IMR-90 (cell line): Measurements from ENCODE around the gene ZNFX1. TPM values are rescaled to one million over a fixed set of nuclear protein-coding genes. Genes with fewer than 3 reads are reported as not detected.

Experiments
- ATAC-seq: fragments of 200-7000 bp; cut with Tn5 transposase; 2 replicates; pipeline ENCODE4 v1.9.1; 2020; ENCODE audit warnings: low read depth, mild to moderate bottlenecking, moderate library complexity
- BruUV-seq: library from RNA; stranded (reverse); fragments of 400-500 nt; replicated peaks from 2 replicates; lab custom pipeline; 2021; lab: Mats Ljungman, UMichigan
- CTCF ChIA-PET: fragments of 300-600 bp; formaldehyde crosslinking; extraction: SDS; loops from one replicate; lab custom pipeline; 2021; ENCODE audit warnings: antibody characterized with exemption; lab: Yijun Ruan, JAX
- POLR2A ChIA-PET: fragments of 300-600 bp; sonication (Branson Sonifier 250); formaldehyde crosslinking; loops from one replicate; lab custom pipeline; 2022; ENCODE audit warnings: antibody characterized with exemption; ENCODE audit not compliant: unreplicated experiment; lab: Charles Lee
- DNase-seq: peaks from one replicate; pipeline ENCODE4 v3.0.0; 2013
- H2AFZ ChIP-seq: replicated peaks from 2 replicates; pipeline ENCODE3; 2013; ENCODE audit warnings: low read length, mild to moderate bottlenecking; ENCODE audit not compliant: poor library complexity
- H2AK5ac ChIP-seq: 2 replicates; pipeline ENCODE4 v1.6.1; 2013; ENCODE audit warnings: low read depth, low read length, inconsistent platforms
- H2AK9ac ChIP-seq: replicated peaks from 2 replicates; pipeline ENCODE3; 2013; ENCODE audit warnings: mild to moderate bottlenecking, low read depth, low read length, moderate library complexity; ENCODE audit not compliant: poor library complexity
- H2BK120ac ChIP-seq: 2 replicates; pipeline ENCODE4 v1.6.1; 2013; ENCODE audit warnings: low read depth, low read length, inconsistent platforms
- H2BK15ac ChIP-seq: 3 replicates; pipeline ENCODE4 v1.6.1; 2013; ENCODE audit warnings: low read depth, low read length, inconsistent platforms
- H2BK20ac ChIP-seq: 2 replicates; pipeline ENCODE4 v1.6.1; 2013; ENCODE audit warnings: low read depth, mild to moderate bottlenecking, inconsistent platforms, low read length, moderate library complexity
- H2BK5ac ChIP-seq: 2 replicates; pipeline ENCODE4 v1.6.1; 2013; ENCODE audit warnings: mild to moderate bottlenecking, low read depth, low read length, inconsistent platforms; ENCODE audit not compliant: poor library complexity, severe bottlenecking
- H3K14ac ChIP-seq: replicated peaks from 2 replicates; pipeline ENCODE4 v1.6.1; 2013; ENCODE audit warnings: low read depth, low read length, inconsistent platforms
- H3K18ac ChIP-seq: 2 replicates; pipeline ENCODE4 v1.6.1; 2013; ENCODE audit warnings: low read depth, low read length, control low read depth
- H3K23ac ChIP-seq: 2 replicates; pipeline ENCODE4 v1.6.1; 2013; ENCODE audit warnings: low read depth, low read length, inconsistent platforms
- H3K27ac ChIP-seq: 2 replicates; pipeline ENCODE4 v1.5.1; 2013; ENCODE audit warnings: mild to moderate bottlenecking, control low read depth, low read length; ENCODE audit not compliant: insufficient read depth
- H3K27me3 ChIP-seq: 2 replicates; pipeline ENCODE4 v1.6.1; 2013; ENCODE audit warnings: low read length; ENCODE audit not compliant: control insufficient read depth, insufficient read depth
- H3K36me3 ChIP-seq: 2 replicates; pipeline ENCODE4 v1.6.1; 2013; ENCODE audit warnings: low read length, mixed read lengths; ENCODE audit not compliant: control insufficient read depth, insufficient read depth
- H3K4ac ChIP-seq: 2 replicates; pipeline ENCODE4 v1.6.1; 2013; ENCODE audit warnings: low read depth, low read length, inconsistent platforms
- H3K4me1 ChIP-seq: 2 replicates; pipeline ENCODE4 v1.6.1; 2013; ENCODE audit warnings: low read length, mixed read lengths; ENCODE audit not compliant: control insufficient read depth, insufficient read depth
- H3K4me2 ChIP-seq: 2 replicates; pipeline ENCODE4 v1.6.1; 2013; ENCODE audit warnings: low read depth, mild to moderate bottlenecking, control low read depth, low read length, moderate library complexity
- H3K4me3 ChIP-seq: 2 replicates; pipeline ENCODE4 v1.5.1; 2013; ENCODE audit warnings: low read depth, mild to moderate bottlenecking, control low read depth, low read length, moderate library complexity; ENCODE audit not compliant: insufficient read depth
- H3K56ac ChIP-seq: 2 replicates; pipeline ENCODE4 v1.6.1; 2013; ENCODE audit warnings: low read length, inconsistent platforms; ENCODE audit not compliant: insufficient read depth; ENCODE audit errors: extremely low read depth
- H3K79me1 ChIP-seq, 2 experiments: 2 replicates each; pipeline ENCODE4 v1.6.1; 2013; ENCODE audit warnings: low read length in 2 of 2, inconsistent platforms in 1 of 2, low read depth in 1 of 2
- H3K9ac ChIP-seq: 2 replicates; pipeline ENCODE4 v1.6.1; 2013; ENCODE audit warnings: low read depth, low read length, control low read depth
- H3K9me1 ChIP-seq: 2 replicates; pipeline ENCODE4 v1.6.1; 2013; ENCODE audit warnings: low read length, inconsistent platforms; ENCODE audit not compliant: insufficient read depth
- H3K9me3 ChIP-seq: 2 replicates; pipeline ENCODE4 v1.6.1; 2013; ENCODE audit warnings: low read length; ENCODE audit not compliant: control insufficient read depth, insufficient read depth
- H4K20me1 ChIP-seq: 2 replicates; pipeline ENCODE4 v1.6.1; 2013; ENCODE audit warnings: low read length, inconsistent platforms; ENCODE audit not compliant: insufficient read depth
- H4K5ac ChIP-seq: 2 replicates; pipeline ENCODE4 v1.6.1; 2013; ENCODE audit warnings: mild to moderate bottlenecking, low read depth, low read length, control low read depth
- H4K8ac ChIP-seq, 2 experiments: 2 replicates each; pipeline ENCODE4 v1.6.1; 2013; ENCODE audit warnings: low read depth in 2 of 2, low read length in 2 of 2, control low read depth in 1 of 2, inconsistent platforms in 1 of 2
- H4K91ac ChIP-seq: 2 replicates; pipeline ENCODE4 v1.6.1; 2013; ENCODE audit warnings: low read depth, low read length, inconsistent platforms; ENCODE audit not compliant: insufficient read depth
- CHD1 ChIP-seq: IDR thresholded peaks from 2 replicates; pipeline ENCODE4 v1.6.1; 2012; ENCODE audit warnings: low read depth, low read length, improper control_type of control experiment
- FOS ChIP-seq: fragments of 150-350 bp; IDR thresholded peaks from 2 replicates; pipeline ENCODE4 v1.6.1; 2016; ENCODE audit warnings: low read depth, low read length
- MAFK ChIP-seq: IDR thresholded peaks from 2 replicates; pipeline ENCODE4 v1.6.1; 2012; ENCODE audit warnings: low read depth, low read length, improper control_type of control experiment
- NFE2L2 ChIP-seq: fragments of 150-350 bp; IDR thresholded peaks from 2 replicates; pipeline ENCODE4 v1.6.1; 2016; ENCODE audit warnings: low read depth, mild to moderate bottlenecking, low read length
- RAD21 ChIP-seq: IDR thresholded peaks from 2 replicates; pipeline ENCODE4 v1.6.1; 2012; ENCODE audit warnings: low read length, improper control_type of control experiment
- RCOR1 ChIP-seq: IDR thresholded peaks from 2 replicates; pipeline ENCODE4 v1.6.1; 2012; ENCODE audit warnings: mild to moderate bottlenecking, low read length, improper control_type of control experiment; ENCODE audit not compliant: insufficient replicate concordance
- RFX5 ChIP-seq: IDR thresholded peaks from 2 replicates; pipeline ENCODE4 v1.8.0; 2012; ENCODE audit warnings: low read depth, mild to moderate bottlenecking, low read length, moderate library complexity
- SMC3 ChIP-seq: fragments of 150-350 bp; IDR thresholded peaks from 2 replicates; pipeline ENCODE4 v1.6.1; 2016; ENCODE audit warnings: low read depth, mild to moderate bottlenecking, antibody characterized with exemption, low read length, moderate library complexity
- WGBS, 2 experiments: methylation state at CpG; one replicate each; pipeline versions ENCODE4 v1.1.5 to v1.1.7; 2013; ENCODE audit warnings: missing lambda C conversion rate in 2 of 2; ENCODE audit not compliant: insufficient read length in 1 of 2; ENCODE audit errors: extremely low coverage in 2 of 2; 5-methylcytosine and 5-hydroxymethylcytosine counted together
- dilution Hi-C: fragments of 300-500 bp; cut with HindIII; formaldehyde crosslinking; loops from one replicate; pipeline ENCODE4 v1.14.3; 2018; ENCODE audit warnings: low sequenced_read_pairs; ENCODE audit not compliant: unreplicated experiment
- in situ Hi-C: fragments of 300-500 bp; cut with MboI; formaldehyde crosslinking; loops from 3 replicates; pipeline ENCODE4 v1.14.3; 2019; ENCODE audit warnings: low sequenced_read_pairs, inconsistent platforms, mixed read lengths
- intact Hi-C: fragments of 100-400 bp; cut with micrococcal nuclease; formaldehyde crosslinking; loops from 2 replicates; pipeline ENCODE4 v1.10.0; 2022
- polyA plus RNA-seq, 3 experiments: library from polyadenylated mRNA; depleted of rRNA; stranded (reverse); fragments of >200 nt; gene quantifications; 2 replicates each; pipeline ENCODE4 v1.2.3, GENCODE V29; 2012; ENCODE audit warnings: low replicate concordance in 1 of 3
- total RNA-seq: library from RNA; depleted of rRNA; stranded (reverse); fragments of >200 nt; gene quantifications from 2 replicates; pipeline ENCODE4 v1.2.3, GENCODE V29; 2012
- TF ChIP-seq, protein P1 (sequence below): fragments of 150-350 bp; IDR thresholded peaks from 2 replicates; pipeline ENCODE4 v1.6.1; 2017; ENCODE audit warnings: mild to moderate bottlenecking, antibody characterized with exemption, low read length, low read depth

The ZNFX1 gene
- total and polyA plus RNA-seq, 2 of the 4 experiments (the other 2 are of a cell fraction) = 10.9 to 60.9 TPM

DNA sequence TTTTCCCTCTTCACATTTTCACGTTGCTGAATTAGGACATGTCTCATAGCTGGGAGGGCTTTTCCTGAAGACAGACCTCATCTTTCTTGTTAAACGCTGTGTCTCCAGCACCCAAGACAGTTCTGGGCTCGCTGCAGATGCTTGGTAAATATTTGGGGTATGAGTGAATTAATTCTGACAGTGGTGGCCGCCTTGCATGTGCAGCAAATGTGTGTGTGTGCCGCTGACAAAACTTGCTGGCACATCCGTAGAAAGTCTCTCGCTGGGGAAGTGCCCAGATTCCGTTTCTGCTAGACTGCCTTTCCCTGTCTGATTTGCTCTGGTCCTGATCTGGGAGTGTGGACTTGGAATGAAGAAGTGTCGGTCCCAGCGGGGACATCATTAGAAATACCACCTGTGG lies 48.2 kb upstream of the ZNFX1 start (continued):
- no peak for TF ChIP-seq SMC3
- TF ChIP-seq RAD21 = no peak

DNA sequence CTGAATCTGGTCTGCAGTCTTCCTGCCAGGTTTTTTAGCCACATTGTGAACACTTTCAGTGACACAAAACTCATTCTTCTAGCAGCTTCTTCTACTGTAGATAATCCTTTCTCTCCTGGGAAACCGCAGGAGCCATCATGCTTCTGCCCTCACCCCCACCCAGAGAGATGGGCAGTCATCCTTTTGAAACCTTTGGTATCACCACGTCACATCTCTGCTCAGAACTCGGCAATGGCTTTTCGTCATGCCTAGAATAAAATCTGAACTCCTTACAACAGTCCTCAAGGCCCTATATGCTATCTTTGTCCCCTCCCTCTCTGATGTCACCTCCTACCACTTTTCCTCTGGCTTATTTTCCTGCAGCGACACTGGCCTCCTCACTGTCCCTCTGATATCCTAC lies 46.4 kb upstream of the ZNFX1 start:
- Histone ChIP-seq H2AK9ac (no peak overlapping the region), H2BK120ac (no peak overlapping the region), H2AK5ac (no peak overlapping the region), H2BK20ac (no peak overlapping the region), H3K27ac (no peak overlapping the region), H3K36me3 (no peaks in the 10 kb centered on the region), H3K4ac (no peak overlapping the region), H3K9me3 (peaks cover 2% of the 10 kb centered on the region; the same call in 1 of the 2 replicates), H4K20me1 (0 out of 2 replicates have a peak, but pooled peaks cover 3% of the 10 kb centered on the region), H4K8ac (no peak overlapping the region), H2AFZ (no peak overlapping the region), H3K27me3 (peaks cover 60% of the 10 kb centered on the region), H4K5ac (no peak overlapping the region), H3K14ac (no peak overlapping the region), H3K18ac (no peak overlapping the region), H2BK5ac (no peak overlapping the region), H3K9me1 (no peaks in the 10 kb centered on the region), H3K4me2 (no peak overlapping the region), H3K9ac (no peak overlapping the region), H3K4me3 (no peak overlapping the region), H2BK15ac (no peak overlapping the region), H3K79me1 (no peaks in the 10 kb centered on the region), H3K23ac (no peak overlapping the region), H4K91ac (no peak overlapping the region), H3K56ac (no peak overlapping the region), H3K4me1 (peaks cover 2% of the 10 kb centered on the region; the same call in 1 of the 2 replicates)
- DNase-seq (no peak), ATAC-seq (no peak)
- no peak for TF ChIP-seq RCOR1
- no peak for TF ChIP-seq NFE2L2
- TF ChIP-seq, protein P1, sequence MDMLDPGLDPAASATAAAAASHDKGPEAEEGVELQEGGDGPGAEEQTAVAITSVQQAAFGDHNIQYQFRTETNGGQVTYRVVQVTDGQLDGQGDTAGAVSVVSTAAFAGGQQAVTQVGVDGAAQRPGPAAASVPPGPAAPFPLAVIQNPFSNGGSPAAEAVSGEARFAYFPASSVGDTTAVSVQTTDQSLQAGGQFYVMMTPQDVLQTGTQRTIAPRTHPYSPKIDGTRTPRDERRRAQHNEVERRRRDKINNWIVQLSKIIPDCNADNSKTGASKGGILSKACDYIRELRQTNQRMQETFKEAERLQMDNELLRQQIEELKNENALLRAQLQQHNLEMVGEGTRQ = no peak
- no peak for TF ChIP-seq CHD1
- no peak for TF ChIP-seq RFX5
- no peak for TF ChIP-seq MAFK
- no peak for TF ChIP-seq FOS
- POLR2A ChIA-PET = no interaction called here
- intact Hi-C loops = no loop called here
- WGBS, 2 experiments = 70% methylated on average over 5 of the region's 5 CpGs; no CpG with 5 or more reads in 1 of the 2 experiments
- dilution Hi-C loops = no loop called here
- BruUV-seq = no TSS peak
- in situ Hi-C loops = no loop called here
- CTCF ChIA-PET = no interaction called here
